Osteoblast (primary cell): Measurements from ENCODE around the gene CAMKMT. TPM values are rescaled to one million over a fixed set of nuclear protein-coding genes. Genes with fewer than 3 reads are reported as not detected.

ENCODE experiments used
- DNase-seq: peaks from one replicate; pipeline ENCODE4 v3.0.0; 2011; ENCODE audit warnings: low spot score, mixed read lengths; ENCODE audit not compliant: insufficient read length; ENCODE audit errors: missing footprints
- H2AFZ ChIP-seq: 2 replicates; pipeline ENCODE4 v1.6.0; 2011; ENCODE audit warnings: mild to moderate bottlenecking, low read length
- H3K27ac ChIP-seq: 2 replicates; pipeline ENCODE4 v1.5.1; 2011; ENCODE audit warnings: mild to moderate bottlenecking, low read depth, low read length, moderate library complexity
- H3K27me3 ChIP-seq: 2 replicates; pipeline ENCODE4 v1.6.0; 2012; ENCODE audit warnings: mild to moderate bottlenecking, control low read depth, inconsistent platforms, low read length, moderate library complexity; ENCODE audit not compliant: insufficient read depth
- H3K36me3 ChIP-seq: 2 replicates; pipeline ENCODE4 v1.5.1; 2011; ENCODE audit warnings: mild to moderate bottlenecking, low read length, control low read depth, moderate library complexity; ENCODE audit not compliant: insufficient read depth
- H3K4me1 ChIP-seq: 2 replicates; pipeline ENCODE4 v1.5.1; 2011; ENCODE audit warnings: mild to moderate bottlenecking, low read length, control low read depth, moderate library complexity; ENCODE audit not compliant: insufficient read depth
- H3K4me2 ChIP-seq: 2 replicates; pipeline ENCODE4 v1.6.0; 2011; ENCODE audit warnings: mild to moderate bottlenecking, low read length; ENCODE audit not compliant: insufficient read depth
- H3K4me3 ChIP-seq: fragments of 200-600 bp; sonication (generic); 3 replicates; pipeline ENCODE4 v1.5.1; 2012; ENCODE audit warnings: mild to moderate bottlenecking, low read length, inconsistent platforms; ENCODE audit not compliant: insufficient read depth
- H3K79me2 ChIP-seq: 2 replicates; pipeline ENCODE4 v1.6.0; 2012; ENCODE audit warnings: mild to moderate bottlenecking, low read length, control low read depth, inconsistent platforms; ENCODE audit not compliant: insufficient read depth
- H3K9me3 ChIP-seq: 2 replicates; pipeline ENCODE4 v1.5.1; 2011; ENCODE audit warnings: low read depth, low read length, control low read depth
- H4K20me1 ChIP-seq: 2 replicates; pipeline ENCODE4 v1.6.0; 2012; ENCODE audit warnings: mild to moderate bottlenecking, low read length, control low read depth; ENCODE audit not compliant: insufficient read depth
- total RNA-seq: library from RNA; depleted of rRNA; stranded (reverse); fragments of >200 nt; gene quantifications from 2 replicates; pipeline ENCODE4 v1.2.3, GENCODE V29; 2012
- TF ChIP-seq, protein P1 (sequence below): IDR thresholded peaks from 2 replicates; pipeline ENCODE4 v1.5.1; 2011; ENCODE audit warnings: mild to moderate bottlenecking, low read depth, low read length, moderate library complexity; ENCODE audit errors: extremely low read depth

The CAMKMT gene
- total RNA-seq, 1 donor, result 7.2 TPM

DNA sequence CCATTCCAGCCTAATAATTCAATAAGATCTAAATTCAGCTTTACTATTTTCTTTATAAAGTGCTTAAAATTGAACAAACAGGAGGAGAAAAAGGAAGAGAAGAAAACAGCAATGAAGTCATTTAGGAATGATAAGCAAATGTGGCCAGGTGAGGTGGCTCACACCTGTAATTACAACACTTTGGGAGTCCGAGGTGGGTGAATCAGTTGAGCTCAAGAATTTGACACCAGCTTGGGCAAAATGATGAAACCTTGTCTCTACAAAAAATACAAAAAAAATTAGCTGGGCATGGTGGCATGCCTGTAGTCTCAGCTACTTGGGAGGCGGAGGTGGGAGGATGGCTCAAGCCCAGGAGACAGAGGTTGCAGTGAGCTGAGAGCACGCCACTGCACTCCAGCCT lies 129.0 kb downstream of the CAMKMT start:
- Histone ChIP-seq H3K79me2 (no peaks in the 10 kb centered on the region), H3K9me3 (no peaks in the 10 kb centered on the region)
- TF ChIP-seq, protein P1, sequence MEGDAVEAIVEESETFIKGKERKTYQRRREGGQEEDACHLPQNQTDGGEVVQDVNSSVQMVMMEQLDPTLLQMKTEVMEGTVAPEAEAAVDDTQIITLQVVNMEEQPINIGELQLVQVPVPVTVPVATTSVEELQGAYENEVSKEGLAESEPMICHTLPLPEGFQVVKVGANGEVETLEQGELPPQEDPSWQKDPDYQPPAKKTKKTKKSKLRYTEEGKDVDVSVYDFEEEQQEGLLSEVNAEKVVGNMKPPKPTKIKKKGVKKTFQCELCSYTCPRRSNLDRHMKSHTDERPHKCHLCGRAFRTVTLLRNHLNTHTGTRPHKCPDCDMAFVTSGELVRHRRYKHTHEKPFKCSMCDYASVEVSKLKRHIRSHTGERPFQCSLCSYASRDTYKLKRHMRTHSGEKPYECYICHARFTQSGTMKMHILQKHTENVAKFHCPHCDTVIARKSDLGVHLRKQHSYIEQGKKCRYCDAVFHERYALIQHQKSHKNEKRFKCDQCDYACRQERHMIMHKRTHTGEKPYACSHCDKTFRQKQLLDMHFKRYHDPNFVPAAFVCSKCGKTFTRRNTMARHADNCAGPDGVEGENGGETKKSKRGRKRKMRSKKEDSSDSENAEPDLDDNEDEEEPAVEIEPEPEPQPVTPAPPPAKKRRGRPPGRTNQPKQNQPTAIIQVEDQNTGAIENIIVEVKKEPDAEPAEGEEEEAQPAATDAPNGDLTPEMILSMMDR, result no peak

DNA sequence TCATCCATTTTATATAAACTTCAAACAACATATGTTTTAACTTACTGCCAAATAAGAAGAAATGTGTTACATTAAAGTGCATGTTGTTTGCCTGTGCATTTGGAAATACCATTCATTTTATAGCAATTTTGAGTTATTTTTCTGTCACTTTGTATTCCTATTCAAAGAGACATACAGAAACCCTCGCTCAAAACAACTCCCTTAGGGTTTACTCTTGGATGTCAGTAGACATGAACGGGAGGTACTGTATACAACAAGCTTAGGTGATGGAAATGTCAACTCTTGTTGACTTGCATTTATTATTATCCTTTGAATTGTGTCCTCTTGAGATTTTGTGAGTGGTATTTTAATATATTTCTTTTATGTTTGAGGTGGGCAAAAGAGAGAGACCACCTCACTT lies 132.3 kb downstream of the CAMKMT start:
- Histone ChIP-seq H3K27ac (no peak overlapping the region), H3K79me2 (no peaks in the 10 kb centered on the region), H3K4me1 (no peaks in the 10 kb centered on the region), H3K4me3 (no peak overlapping the region), H2AFZ (no peak overlapping the region), H3K36me3 (no peaks in the 10 kb centered on the region), H3K9me3 (no peaks in the 10 kb centered on the region), H3K4me2 (no peak overlapping the region), H3K27me3 (no peaks in the 10 kb centered on the region), H4K20me1 (no peaks in the 10 kb centered on the region)
- DNase-seq, result no peak
- TF ChIP-seq, protein P1, result no peak

More for the DNA sequence above, 129.0 kb downstream of the CAMKMT start:
- DNase-seq, result no peak
- H2AFZ ChIP-seq, result no peak overlapping the region
- no peaks in the 10 kb centered on the region for H3K4me1 ChIP-seq
- H3K36me3 ChIP-seq, result no peaks in the 10 kb centered on the region
- no peaks in the 10 kb centered on the region for H3K27me3 ChIP-seq
- H3K4me3 ChIP-seq, result no peak overlapping the region
- H3K4me2 ChIP-seq, result no peak overlapping the region
- H3K27ac ChIP-seq, result no peak overlapping the region
- H4K20me1 ChIP-seq, result no peaks in the 10 kb centered on the region

DNA sequence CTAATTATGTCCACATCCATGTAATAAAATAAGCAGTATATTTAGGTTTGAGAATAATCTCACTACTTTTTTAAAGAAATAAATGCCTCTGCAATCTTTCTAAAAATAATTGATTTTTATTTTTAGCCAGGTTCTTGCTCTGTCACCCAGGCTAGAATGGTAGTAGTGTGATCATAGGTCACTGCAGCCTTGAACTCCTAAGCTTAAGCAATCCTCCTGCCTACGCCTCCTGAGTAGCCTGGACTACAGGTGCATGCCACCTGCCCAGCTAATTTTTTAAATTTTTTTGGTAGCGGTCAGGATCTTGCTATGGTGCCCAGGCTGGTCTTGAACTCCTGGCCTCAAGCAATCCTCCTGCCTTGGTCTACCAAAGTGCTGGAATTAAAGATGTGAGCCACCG lies 133.3 kb downstream of the CAMKMT start:
- no peak overlapping the region for H3K4me2 ChIP-seq
- H3K4me3 ChIP-seq, result no peak overlapping the region
- no peaks in the 10 kb centered on the region for H4K20me1 ChIP-seq
- H3K27me3 ChIP-seq, result no peaks in the 10 kb centered on the region
- H3K79me2 ChIP-seq, result no peaks in the 10 kb centered on the region
- no peaks in the 10 kb centered on the region for H3K4me1 ChIP-seq
- no peak overlapping the region for H2AFZ ChIP-seq
- H3K36me3 ChIP-seq, result no peaks in the 10 kb centered on the region
- no peak overlapping the region for H3K27ac ChIP-seq
- TF ChIP-seq, protein P1, result no peak
- no peaks in the 10 kb centered on the region for H3K9me3 ChIP-seq
- DNase-seq, result no peak

DNA sequence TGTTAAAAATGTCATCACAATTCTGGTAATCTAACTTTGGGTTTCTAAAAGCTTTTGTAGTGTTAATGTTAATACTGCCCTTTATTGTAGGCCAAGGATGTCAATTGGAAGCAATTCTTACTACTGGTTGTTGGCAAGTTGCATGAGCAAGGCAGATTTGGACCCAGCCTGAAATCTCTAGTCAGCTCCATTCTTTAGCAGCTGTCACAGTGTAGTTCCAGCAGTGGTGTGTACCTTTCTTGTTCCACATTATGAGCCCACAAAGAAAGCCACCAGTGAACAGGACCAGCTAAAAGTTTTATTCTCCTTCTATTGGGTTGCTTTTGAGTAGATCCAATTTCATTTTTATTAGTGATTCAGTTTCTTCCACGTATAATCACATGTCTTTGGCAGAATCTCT lies 133.8 kb downstream of the CAMKMT start:
- DNase-seq, result no peak
- Histone ChIP-seq H4K20me1 (no peaks in the 10 kb centered on the region), H2AFZ (no peak overlapping the region), H3K4me2 (no peak overlapping the region), H3K36me3 (no peaks in the 10 kb centered on the region), H3K4me1 (no peaks in the 10 kb centered on the region), H3K4me3 (no peak overlapping the region), H3K9me3 (no peaks in the 10 kb centered on the region), H3K79me2 (no peaks in the 10 kb centered on the region), H3K27me3 (no peaks in the 10 kb centered on the region), H3K27ac (no peak overlapping the region)
- TF ChIP-seq, protein P1, result no peak
